K562 (cell line): ENCODE data around the gene DAP. TPM values are rescaled to one million over a fixed set of nuclear protein-coding genes. Genes with fewer than 3 reads are reported as not detected.

Experiments used
- HSF4 ChIP-seq: fragments of 250-450 bp; sonication (Bioruptor Pico); IDR thresholded peaks from 2 replicates; pipeline ENCODE4 v2.1.2; 2022; ENCODE audit warnings: mild to moderate bottlenecking, moderate library complexity, borderline replicate concordance
- LCOR ChIP-seq: sonication (generic); formaldehyde crosslinking; IDR thresholded peaks from 2 replicates; pipeline ENCODE4 v1.8.0; 2022; ENCODE audit warnings: mild to moderate bottlenecking, missing genetic modification reagents
- MEF2D ChIP-seq: conservative IDR thresholded peaks from 2 replicates; pipeline ENCODE4 v1.6.1; 2016; ENCODE audit warnings: low read depth, missing genetic modification characterization, missing compliant biosample characterization
- RFX7 ChIP-seq: fragments of 250-450 bp; sonication (Bioruptor Pico); IDR thresholded peaks from 2 replicates; pipeline ENCODE4 v1.5.1; 2021; ENCODE audit warnings: mild to moderate bottlenecking
- SIN3B ChIP-seq: fragments of 450-650 bp; IDR thresholded peaks from 2 replicates; pipeline ENCODE4 v1.6.1; 2017; ENCODE audit warnings: low read depth, mild to moderate bottlenecking, moderate library complexity
- SMAD1 ChIP-seq: fragments of 150-350 bp; IDR thresholded peaks from 2 replicates; pipeline ENCODE4 v1.6.1; 2014; ENCODE audit warnings: low read length, low read depth; ENCODE audit not compliant: partially characterized antibody
- TBL1XR1 ChIP-seq, 2 experiments: IDR thresholded peaks; 2 replicates each; pipeline ENCODE4 v1.6.1; 2012; ENCODE audit warnings: improper control_type of control experiment in 2 of 2, low read length in 2 of 2, mild to moderate bottlenecking in 1 of 2
- TEAD4 ChIP-seq, 2 experiments: sonication (generic) in 1 of 2; formaldehyde crosslinking in 1 of 2; IDR thresholded peaks; 2 replicates each; pipeline versions ENCODE4 v1.6.1 to v1.8.0; 2012 to 2022; ENCODE audit warnings: borderline replicate concordance in 1 of 2, inconsistent platforms in 1 of 2, low read length in 1 of 2, mild to moderate bottlenecking in 1 of 2, missing genetic modification reagents in 1 of 2
- ZNF232 ChIP-seq: sonication (generic); formaldehyde crosslinking; IDR thresholded peaks from 2 replicates; pipeline ENCODE4 v1.8.0; 2022; ENCODE audit warnings: mild to moderate bottlenecking, missing genetic modification reagents
- ZNF282 ChIP-seq: sonication (generic); formaldehyde crosslinking; IDR thresholded peaks from 2 replicates; pipeline ENCODE4 v1.8.1; 2023; ENCODE audit warnings: missing genetic modification reagents
- ZNF699 ChIP-seq: fragments of 250-450 bp; sonication (Bioruptor Pico); IDR thresholded peaks from 2 replicates; pipeline ENCODE4 v1.8.0; 2021; ENCODE audit warnings: mild to moderate bottlenecking, moderate library complexity; ENCODE audit not compliant: insufficient replicate concordance
- polyA plus RNA-seq, 8 experiments: library from polyadenylated mRNA; depleted of rRNA in 4 of 8; stranded (reverse) in 5 of 8; unstranded in 3 of 8; fragments of >200 nt; fragmentation: Nextera tagmentation in 2 of 8; fragmentation: Illumina TruSeq in 1 of 8; extraction: Ambion mirVana in 2 of 8; extraction: Trizol in 1 of 8; gene quantifications; 2 replicates each; pipeline versions ENCODE4 v1.2.1 to v1.2.3, GENCODE V29; 2011 to 2014; ENCODE audit warnings: inconsistent platforms in 1 of 8, missing spikeins in 1 of 8
- total RNA-seq, 7 experiments: library from RNA; depleted of rRNA in 6 of 7; stranded (reverse); fragments of >200 nt in 6 of 7; fragmentation: Illumina TruSeq in 2 of 7; extraction: Trizol in 2 of 7; gene quantifications; 2 replicates each; pipeline versions ENCODE4 v1.2.1 to v1.2.3, GENCODE V29; 2011 to 2021; ENCODE audit warnings: low replicate concordance in 1 of 7
- TF ChIP-seq, protein P1 (sequence below): fragments of 450-650 bp; IDR thresholded peaks from one replicate; pipeline ENCODE4 v1.6.1; 2018; ENCODE audit warnings: mild to moderate bottlenecking, moderate library complexity; ENCODE audit not compliant: partially characterized antibody

DAP gene
- total and polyA plus RNA-seq, 9 of the 15 experiments (the other 6 are each of a cell fraction or from before 2014, with no cell fraction given), result 14.1 to 151 (median 34.5) TPM

DNA sequence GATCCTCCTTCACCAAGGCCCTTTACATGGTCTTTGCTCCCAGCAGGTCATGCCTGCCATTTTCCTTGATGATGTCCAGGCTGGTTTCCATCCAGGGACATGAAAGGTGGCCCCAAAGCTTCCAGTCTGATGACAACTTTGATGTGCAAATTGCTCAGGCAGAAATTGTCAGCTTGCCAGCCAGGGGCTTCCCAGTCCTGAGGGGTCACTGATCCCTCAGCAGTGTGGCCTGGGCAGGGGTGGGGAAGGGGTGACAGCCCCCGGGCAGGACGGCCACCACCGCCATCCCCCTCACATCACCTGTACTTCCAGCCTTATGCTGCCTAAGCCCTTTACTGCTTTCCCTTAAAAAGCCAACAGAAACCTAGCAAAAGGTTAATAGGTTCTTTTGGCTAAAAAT lies 100.9 kb downstream of the DAP start (continued):
- TF ChIP-seq HSF4 (CRISPR knock-in tag), result no peak
- no peak for TF ChIP-seq LCOR (CRISPR knock-in tag)
- no peak for TF ChIP-seq TBL1XR1 (IDR thresholded peaks at IDR 0.05; ENCODE audit: low read length in 2 of 2)
- TF ChIP-seq ZNF232 (CRISPR knock-in tag), result no peak
- TF ChIP-seq, protein P1, sequence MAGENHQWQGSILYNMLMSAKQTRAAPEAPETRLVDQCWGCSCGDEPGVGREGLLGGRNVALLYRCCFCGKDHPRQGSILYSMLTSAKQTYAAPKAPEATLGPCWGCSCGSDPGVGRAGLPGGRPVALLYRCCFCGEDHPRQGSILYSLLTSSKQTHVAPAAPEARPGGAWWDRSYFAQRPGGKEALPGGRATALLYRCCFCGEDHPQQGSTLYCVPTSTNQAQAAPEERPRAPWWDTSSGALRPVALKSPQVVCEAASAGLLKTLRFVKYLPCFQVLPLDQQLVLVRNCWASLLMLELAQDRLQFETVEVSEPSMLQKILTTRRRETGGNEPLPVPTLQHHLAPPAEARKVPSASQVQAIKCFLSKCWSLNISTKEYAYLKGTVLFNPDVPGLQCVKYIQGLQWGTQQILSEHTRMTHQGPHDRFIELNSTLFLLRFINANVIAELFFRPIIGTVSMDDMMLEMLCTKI, result no peak
- no peak for TF ChIP-seq MEF2D (tag)
- TF ChIP-seq SMAD1, result no peak
- TF ChIP-seq ZNF282 (CRISPR knock-in tag), result no peak
- no peak for TF ChIP-seq RFX7 (CRISPR knock-in tag)
- TF ChIP-seq TEAD4 (IDR thresholded peaks at IDR 0.05; ENCODE audit: low read length), result no peak
- TF ChIP-seq TEAD4 (CRISPR knock-in tag; IDR thresholded peaks at IDR 0.05; ENCODE audit: borderline replicate concordance), result no peak
- no peak for TF ChIP-seq ZNF699
- TF ChIP-seq SIN3B, result no peak
- TF ChIP-seq, all 486 proteins: peak for 0
